Vagina (tissue), 2 donors: ENCODE results near the gene FAM20A.

Experiments used
- POLR2AphosphoS5 ChIP-seq, 2 donors: sonication (generic); formaldehyde crosslinking; IDR thresholded peaks; one replicate each; pipeline ENCODE4 v1.9.0; 2017; ENCODE audit warnings: antibody characterized with exemption in 2 of 2, mild to moderate bottlenecking in 2 of 2, low read depth in 1 of 2; ENCODE audit not compliant: insufficient read depth in 1 of 2
- TF ChIP-seq, protein P1 (sequence below), 3 experiments: fragments of 450-650 bp in 2 of 3; fragments of 200-600 bp in 1 of 3; sonication (generic) in 1 of 3; IDR thresholded peaks; one replicate each; pipeline ENCODE4 v1.5.1; 2017 to 2019; ENCODE audit warnings: antibody characterized with exemption in 3 of 3, mild to moderate bottlenecking in 2 of 3, moderate library complexity in 2 of 3

DNA sequence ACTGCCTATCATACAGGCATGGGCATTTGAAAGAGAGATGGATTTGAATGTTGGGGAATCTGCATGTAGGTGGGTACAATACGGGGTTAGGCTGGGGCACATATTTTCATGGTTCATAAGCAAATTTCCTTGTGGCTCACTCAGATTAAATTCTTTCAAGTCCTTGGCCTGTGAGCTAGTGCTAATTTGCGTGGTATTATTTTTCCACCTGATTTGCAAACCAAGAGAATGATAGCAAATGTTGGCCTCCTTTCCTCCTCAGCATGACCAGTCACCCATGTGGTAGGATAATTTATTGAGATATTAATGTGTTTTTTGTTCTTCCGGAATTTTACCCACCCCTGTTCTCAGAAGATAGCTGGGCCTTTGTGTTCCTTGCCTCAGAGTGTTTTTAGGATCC is 22.9 kb downstream of the FAM20A start:
- TF ChIP-seq POLR2AphosphoS5 (IDR thresholded peaks at IDR 0.05; ENCODE audit: insufficient read depth in 1 of 2, low read depth in 1 of 2), result no peak
- TF ChIP-seq, protein P1, sequence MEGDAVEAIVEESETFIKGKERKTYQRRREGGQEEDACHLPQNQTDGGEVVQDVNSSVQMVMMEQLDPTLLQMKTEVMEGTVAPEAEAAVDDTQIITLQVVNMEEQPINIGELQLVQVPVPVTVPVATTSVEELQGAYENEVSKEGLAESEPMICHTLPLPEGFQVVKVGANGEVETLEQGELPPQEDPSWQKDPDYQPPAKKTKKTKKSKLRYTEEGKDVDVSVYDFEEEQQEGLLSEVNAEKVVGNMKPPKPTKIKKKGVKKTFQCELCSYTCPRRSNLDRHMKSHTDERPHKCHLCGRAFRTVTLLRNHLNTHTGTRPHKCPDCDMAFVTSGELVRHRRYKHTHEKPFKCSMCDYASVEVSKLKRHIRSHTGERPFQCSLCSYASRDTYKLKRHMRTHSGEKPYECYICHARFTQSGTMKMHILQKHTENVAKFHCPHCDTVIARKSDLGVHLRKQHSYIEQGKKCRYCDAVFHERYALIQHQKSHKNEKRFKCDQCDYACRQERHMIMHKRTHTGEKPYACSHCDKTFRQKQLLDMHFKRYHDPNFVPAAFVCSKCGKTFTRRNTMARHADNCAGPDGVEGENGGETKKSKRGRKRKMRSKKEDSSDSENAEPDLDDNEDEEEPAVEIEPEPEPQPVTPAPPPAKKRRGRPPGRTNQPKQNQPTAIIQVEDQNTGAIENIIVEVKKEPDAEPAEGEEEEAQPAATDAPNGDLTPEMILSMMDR (IDR thresholded peaks at IDR 0.05), result no peak
